HUES64 (cell line): Measurements from ENCODE around the gene MYADM.

Source experiments
- H3K27ac ChIP-seq: 2 replicates; pipeline ENCODE4 v1.7.0; 2013; ENCODE audit warnings: low read depth, low read length, inconsistent platforms
- H3K27me3 ChIP-seq: 2 replicates; pipeline ENCODE4 v1.6.1; 2013; ENCODE audit warnings: mild to moderate bottlenecking, low read length; ENCODE audit not compliant: insufficient read depth
- H3K36me3 ChIP-seq: 2 replicates; pipeline ENCODE4 v1.6.1; 2013; ENCODE audit warnings: mild to moderate bottlenecking, low read length; ENCODE audit not compliant: insufficient read depth
- H3K4me1 ChIP-seq: 2 replicates; pipeline ENCODE4 v1.6.1; 2013; ENCODE audit warnings: mild to moderate bottlenecking, low read length, moderate library complexity; ENCODE audit not compliant: insufficient read depth
- H3K4me3 ChIP-seq: 2 replicates; pipeline ENCODE4 v1.5.1; 2013; ENCODE audit warnings: mild to moderate bottlenecking, low read length, moderate library complexity
- H3K9ac ChIP-seq: 2 replicates; pipeline ENCODE4 v1.6.1; 2013; ENCODE audit warnings: mild to moderate bottlenecking, low read depth, low read length
- H3K9me3 ChIP-seq: 2 replicates; pipeline ENCODE4 v1.6.1; 2013; ENCODE audit warnings: low read depth, low read length; ENCODE audit not compliant: insufficient read depth
- WGBS: fragments of 150-250, 120-280 bp; methylation state at CpG from one replicate; pipeline ENCODE4 v1.1.7; 2013; ENCODE audit warnings: missing lambda C conversion rate; 5-methylcytosine and 5-hydroxymethylcytosine counted together

The MYADM gene

GRCh38 chr19:53906211-53907192, 38.8 kb downstream of the MYADM start:
- H3K9me3 ChIP-seq, result no peaks in the 10 kb centered on the region
- H3K4me1 ChIP-seq, result peaks cover 3% of the 10 kb centered on the region; the same call in 1 of the 2 replicates
- H3K27me3 ChIP-seq, result peaks cover 64% of the 10 kb centered on the region
- WGBS, result 10% methylated on average over 48 of the region's 48 CpGs
- H3K36me3 ChIP-seq, result no peaks in the 10 kb centered on the region
- no peak overlapping the region for H3K9ac ChIP-seq
- no peak overlapping the region for H3K27ac ChIP-seq
- H3K4me3 ChIP-seq, result peak overlapping the region; percentile 62

GRCh38 chr19:53907193-53907581, 39.5 kb downstream of the MYADM start:
- H3K9me3 ChIP-seq, result no peaks in the 10 kb centered on the region
- peaks cover 3% of the 10 kb centered on the region; the same call in 1 of the 2 replicates for H3K4me1 ChIP-seq
- no peaks in the 10 kb centered on the region for H3K36me3 ChIP-seq
- H3K4me3 ChIP-seq, result peak overlapping the region; percentile 62; the same call in 1 of the 2 replicates
- 22% methylated on average over 11 of the region's 14 CpGs for WGBS
- H3K9ac ChIP-seq, result no peak overlapping the region
- H3K27me3 ChIP-seq, result peaks cover 68% of the 10 kb centered on the region
- no peak overlapping the region for H3K27ac ChIP-seq

DNA sequence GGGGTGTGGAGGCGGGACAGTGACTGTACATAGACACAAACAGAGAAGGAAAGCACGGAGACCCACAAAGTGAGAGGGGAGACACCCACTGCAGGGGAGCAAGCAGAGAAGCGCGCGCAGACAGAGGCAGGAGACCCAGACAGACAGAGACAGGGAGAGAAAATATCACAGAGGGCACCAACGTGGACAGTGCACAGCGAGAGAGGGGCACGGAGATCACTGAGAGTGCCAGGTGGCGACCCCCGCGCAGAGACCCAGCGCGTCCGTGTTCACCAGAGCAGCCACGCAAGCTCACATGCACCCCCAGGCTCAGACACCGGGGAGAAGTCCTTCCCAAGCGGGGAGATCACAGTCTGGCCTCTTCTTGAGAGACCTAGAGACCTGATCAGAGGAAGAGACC, 40.0 kb downstream of the MYADM start:
- H3K9ac ChIP-seq, result no peak overlapping the region
- no peaks in the 10 kb centered on the region for H3K36me3 ChIP-seq
- H3K27ac ChIP-seq, result no peak overlapping the region
- 12% methylated on average over 17 of the region's 17 CpGs for WGBS
- H3K4me1 ChIP-seq, result peaks cover 3% of the 10 kb centered on the region; the same call in 1 of the 2 replicates
- H3K4me3 ChIP-seq, result peak overlapping the region; percentile 62
- H3K9me3 ChIP-seq, result no peaks in the 10 kb centered on the region
- peaks cover 68% of the 10 kb centered on the region for H3K27me3 ChIP-seq

DNA sequence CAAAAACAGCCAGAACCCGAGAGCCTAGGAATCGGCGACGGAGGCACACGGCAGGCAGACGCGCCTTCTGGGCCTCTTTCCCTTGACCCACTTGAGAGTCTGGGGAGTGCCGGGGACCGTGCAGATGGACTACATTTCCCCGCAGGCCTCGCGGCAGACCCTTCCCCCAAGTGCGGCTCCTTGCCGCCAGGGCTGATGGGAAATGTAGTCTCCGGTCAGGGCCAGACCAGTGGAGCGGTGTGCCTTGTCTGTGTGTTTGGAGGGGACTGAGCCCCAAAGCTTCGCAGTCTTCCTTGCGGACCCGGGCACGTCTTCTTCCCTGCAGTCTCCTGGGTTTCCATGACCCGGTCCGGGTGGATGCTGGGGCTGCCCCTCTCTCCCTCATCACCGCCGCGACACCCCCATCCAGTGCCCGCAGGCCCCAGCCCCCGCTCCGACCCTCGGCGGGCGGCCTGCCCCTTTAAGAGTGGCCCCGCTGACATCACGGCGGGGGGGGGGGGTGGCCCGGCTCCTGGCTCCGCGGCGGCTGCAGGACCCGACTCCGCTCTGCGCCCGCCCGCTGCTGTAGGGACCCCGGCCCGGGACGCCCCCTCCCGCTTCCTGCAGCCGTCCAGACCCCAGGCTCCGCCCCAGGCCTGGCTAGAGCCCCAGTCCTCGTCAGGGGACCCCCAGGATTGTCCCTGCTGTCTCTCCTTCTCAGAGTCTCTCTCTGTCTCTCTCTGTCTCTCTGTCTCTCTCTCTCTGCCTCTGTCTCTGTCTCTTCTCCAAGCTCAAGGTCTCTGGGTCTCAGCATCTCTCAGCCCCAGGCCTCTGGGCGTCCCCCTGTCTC, 40.6 kb downstream of the MYADM start:
- Histone ChIP-seq H3K4me1 (peaks cover 3% of the 10 kb centered on the region; the same call in 1 of the 2 replicates), H3K4me3 (peak overlapping the region; percentile 62), H3K9me3 (no peaks in the 10 kb centered on the region), H3K27me3 (peaks cover 68% of the 10 kb centered on the region), H3K9ac (no peak overlapping the region), H3K27ac (no peak overlapping the region), H3K36me3 (no peaks in the 10 kb centered on the region)
- under 1% methylated on average over 51 of the region's 51 CpGs for WGBS

DNA sequence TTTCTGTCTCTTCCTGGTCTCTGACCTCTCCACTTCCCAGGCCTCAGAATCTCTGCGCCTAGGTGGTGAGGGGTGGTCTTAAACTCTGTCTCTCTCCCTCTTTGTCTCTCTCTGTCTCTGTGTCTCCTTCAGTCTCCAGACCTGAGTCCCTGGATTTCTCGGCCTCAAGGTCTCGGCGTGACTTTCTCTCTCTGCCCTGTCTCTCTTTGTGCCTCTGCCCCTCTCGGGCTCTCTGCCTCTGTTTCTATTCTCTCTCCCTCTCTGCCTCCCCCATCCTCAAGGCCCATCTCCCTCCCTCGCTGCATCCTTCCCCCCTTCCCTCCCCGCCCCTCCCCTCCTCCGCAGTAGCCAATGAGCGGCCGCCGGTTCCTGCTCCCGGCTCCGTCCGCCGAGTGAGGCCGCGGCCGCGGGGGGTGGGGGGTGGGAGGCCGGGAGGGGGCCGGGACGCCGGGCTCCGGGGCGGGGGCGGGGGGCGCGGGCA, 41.3 kb downstream of the MYADM start, which contains the start of gene CACNG7:
Gene CACNG7 (plus strand): TSS at position 344 of the 481 bp plus-strand sequence. CDS start 3,554 bp downstream, outside the sequence.
- H3K36me3 ChIP-seq, result no peaks in the 10 kb centered on the region
- H3K4me3 ChIP-seq, result peak within 1 kb of the TSS; percentile 89
- H3K27ac ChIP-seq, result no peak within 1 kb of the TSS
- under 1% methylated on average over 13 of the region's 28 CpGs for WGBS
- H3K9me3 ChIP-seq, result no peaks in the 10 kb centered on the region
- H3K27me3 ChIP-seq, result peaks cover 68% of the 10 kb centered on the region
- peaks cover 3% of the 10 kb centered on the region; the same call in 1 of the 2 replicates for H3K4me1 ChIP-seq
- peak within 1 kb of the TSS; percentile 64 for H3K9ac ChIP-seq

DNA sequence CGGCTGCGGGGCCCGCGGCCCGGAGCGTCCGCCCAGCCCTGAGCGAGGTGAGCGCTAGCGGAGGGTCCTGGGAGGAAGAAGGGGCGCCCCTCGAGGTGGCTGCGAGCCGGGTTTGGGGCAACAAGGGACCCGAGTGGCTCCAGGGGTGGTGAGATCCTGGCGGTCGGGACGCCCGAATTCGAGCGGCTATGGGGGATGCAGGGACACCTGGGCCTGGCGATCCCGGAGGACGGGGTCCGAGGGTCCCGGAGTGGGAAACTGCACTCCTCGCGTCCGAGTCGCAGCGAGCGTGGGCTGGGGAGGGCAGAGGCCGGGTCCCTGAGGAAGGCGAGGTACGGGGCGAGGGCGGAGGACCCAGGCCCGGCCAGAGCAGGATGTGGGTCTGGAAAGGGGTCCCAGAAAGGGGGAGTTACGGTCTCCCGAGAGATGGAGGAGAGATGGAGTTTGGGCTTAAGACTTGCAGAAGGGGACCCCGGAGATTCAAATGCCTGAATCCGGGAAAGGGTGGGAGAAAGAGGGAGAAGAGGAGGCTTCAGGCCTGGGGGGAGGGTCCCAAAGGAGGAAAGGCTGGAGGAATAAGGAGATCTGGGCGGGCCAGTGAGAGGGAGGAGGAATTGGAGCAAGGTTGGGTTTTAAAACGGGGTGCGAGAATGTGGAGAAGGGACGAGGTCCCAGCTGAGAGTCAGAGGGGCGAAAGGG, 41.9 kb downstream of the MYADM start:
- H3K36me3 ChIP-seq, result 0 out of 2 replicates have a peak, but pooled peaks cover 2% of the 10 kb centered on the region
- H3K9ac ChIP-seq, result peak overlapping the region; percentile 64
- H3K4me1 ChIP-seq, result peaks cover 3% of the 10 kb centered on the region; the same call in 1 of the 2 replicates
- peaks cover 63% of the 10 kb centered on the region for H3K27me3 ChIP-seq
- H3K4me3 ChIP-seq, result peak overlapping the region; percentile 89
- 1% methylated on average over 47 of the region's 47 CpGs for WGBS
- no peak overlapping the region for H3K27ac ChIP-seq
- no peaks in the 10 kb centered on the region for H3K9me3 ChIP-seq

DNA sequence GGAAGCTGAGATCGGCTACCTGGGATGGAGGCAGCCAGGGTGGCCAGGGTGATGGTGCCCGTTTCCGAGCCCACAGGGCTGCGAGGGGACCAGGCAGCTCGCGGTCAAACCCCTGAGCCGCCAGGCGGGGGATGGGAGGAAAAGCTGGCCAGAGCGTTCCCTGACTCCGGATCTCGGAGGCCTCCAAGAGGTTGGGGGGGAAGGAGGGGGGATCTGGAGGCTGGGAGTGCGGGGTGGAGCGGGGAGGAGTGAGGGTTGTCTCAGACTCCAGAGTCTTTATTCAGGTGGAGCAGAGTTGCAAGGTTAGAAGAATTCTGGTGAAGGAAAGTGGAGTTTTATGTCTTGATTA, 42.5 kb downstream of the MYADM start:
- H3K9ac ChIP-seq, result peak overlapping the region; percentile 64; the same call in 1 of the 2 replicates
- H3K9me3 ChIP-seq, result no peaks in the 10 kb centered on the region
- H3K36me3 ChIP-seq, result peaks cover 2% of the 10 kb centered on the region; the same call in 1 of the 2 replicates
- WGBS, result 1% methylated on average over 13 of the region's 13 CpGs
- no peak overlapping the region for H3K27ac ChIP-seq
- peaks cover 3% of the 10 kb centered on the region; the same call in 1 of the 2 replicates for H3K4me1 ChIP-seq
- peak overlapping the region; percentile 89 for H3K4me3 ChIP-seq
- peaks cover 58% of the 10 kb centered on the region for H3K27me3 ChIP-seq

DNA sequence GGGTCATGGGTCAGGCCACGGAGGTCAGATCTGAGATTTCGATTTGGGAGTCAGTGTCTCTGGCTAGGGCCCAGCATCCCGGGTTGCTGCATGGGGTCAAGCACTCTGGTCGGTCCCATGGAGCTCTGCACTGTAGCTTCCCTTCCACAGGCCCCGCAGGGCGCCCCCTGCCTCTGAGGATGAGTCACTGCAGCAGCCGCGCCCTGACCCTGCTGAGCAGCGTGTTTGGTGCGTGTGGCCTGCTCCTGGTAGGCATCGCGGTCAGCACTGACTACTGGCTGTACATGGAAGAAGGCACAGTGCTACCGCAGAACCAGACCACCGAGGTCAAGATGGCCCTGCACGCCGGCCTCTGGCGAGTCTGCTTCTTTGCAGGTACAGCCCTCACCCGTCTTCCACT, 45.0 kb downstream of the MYADM start:
- H3K27me3 ChIP-seq, result peaks cover 38% of the 10 kb centered on the region
- WGBS, result 71% methylated on average over 18 of the region's 18 CpGs

DNA sequence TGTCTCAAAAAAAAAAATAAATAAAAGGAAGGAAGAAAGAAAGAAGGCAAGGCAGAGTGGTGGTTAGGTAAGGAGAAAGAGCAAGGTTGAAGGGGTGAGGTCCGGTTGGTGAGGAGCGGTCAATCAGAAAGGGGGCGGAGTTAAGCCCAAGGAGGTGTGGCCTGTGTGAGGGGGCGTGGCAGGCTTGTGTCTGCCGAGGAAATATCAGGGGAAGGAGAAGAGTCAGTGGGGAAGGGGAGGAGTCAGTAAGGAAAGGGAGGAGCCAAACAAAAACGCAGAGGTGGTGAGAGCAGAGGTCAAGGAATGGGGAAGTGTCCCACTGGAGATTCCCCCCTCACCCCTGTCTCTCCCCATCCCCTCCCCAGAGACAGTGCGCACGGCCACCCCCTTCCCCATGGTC, 47.3 kb downstream of the MYADM start:
- Histone ChIP-seq H3K9me3 (no peaks in the 10 kb centered on the region), H3K4me1 (no peaks in the 10 kb centered on the region), H3K36me3 (peaks cover 37% of the 10 kb centered on the region), H3K27me3 (peaks cover 18% of the 10 kb centered on the region), H3K4me3 (no peak overlapping the region), H3K9ac (no peak overlapping the region), H3K27ac (no peak overlapping the region)
- 74% methylated on average over 8 of the region's 8 CpGs for WGBS

More for the DNA sequence above, 45.0 kb downstream of the MYADM start:
- Histone ChIP-seq H3K4me3 (no peak overlapping the region), H3K9ac (no peak overlapping the region), H3K4me1 (peaks cover 3% of the 10 kb centered on the region; the same call in 1 of the 2 replicates), H3K27ac (no peak overlapping the region), H3K9me3 (no peaks in the 10 kb centered on the region), H3K36me3 (peaks cover 22% of the 10 kb centered on the region)

- H3K9me3 ChIP-seq, result no peaks in the 10 kb centered on the region
- peaks cover 37% of the 10 kb centered on the region for H3K36me3 ChIP-seq
- no peak overlapping the region for H3K4me3 ChIP-seq
- H3K27ac ChIP-seq, result no peak overlapping the region
- H3K9ac ChIP-seq, result no peak overlapping the region
- H3K4me1 ChIP-seq, result no peaks in the 10 kb centered on the region
- H3K27me3 ChIP-seq, result peaks cover 8% of the 10 kb centered on the region
- 97% methylated on average over 6 of the region's 6 CpGs for WGBS
Observed at GRCh38 chr19:53916004-53916403, 48.3 kb downstream of the MYADM start.
